Transverse colon (tissue), 4 donors: Measurements from ENCODE around the gene NEK7. TPM values are rescaled to one million over a fixed set of nuclear protein-coding genes. Genes with fewer than 3 reads are reported as not detected.

Experiments
- DNase-seq: peaks from one replicate; pipeline ENCODE4 v3.0.0-alpha.2; 2019
- H3K27ac ChIP-seq, 4 donors: fragments of 200-600 bp; sonication (generic); 2 replicates each; pipeline ENCODE4 v1.5.1; 2016 to 2018; ENCODE audit warnings: inconsistent platforms in 4 of 4
- H3K27me3 ChIP-seq: fragments of 200-600 bp; sonication (generic); 2 replicates; pipeline ENCODE4 v1.5.1; 2017; ENCODE audit warnings: inconsistent platforms
- H3K36me3 ChIP-seq, 4 donors: fragments of 200-600 bp; sonication (generic); 2 replicates each; pipeline ENCODE4 v1.5.1; 2017 to 2019; ENCODE audit warnings: inconsistent platforms in 4 of 4
- H3K4me1 ChIP-seq, 4 donors: fragments of 200-600 bp; sonication (generic); 2 replicates each; pipeline ENCODE4 v1.5.1; 2017 to 2020; ENCODE audit warnings: inconsistent platforms in 4 of 4
- H3K4me3 ChIP-seq, 4 donors: fragments of 200-600 bp; sonication (generic); 1 replicate in 1 of 4; 2 replicates in 3 of 4; pipeline versions ENCODE4 v1.5.1 to v1.6.1; 2017 to 2019; ENCODE audit warnings: inconsistent platforms in 4 of 4
- H3K9me3 ChIP-seq, 2 donors: fragments of 200-600 bp; sonication (generic); 2 replicates each; pipeline ENCODE4 v1.5.1; 2017 to 2019; ENCODE audit warnings: inconsistent platforms in 2 of 2
- EP300 ChIP-seq: sonication (generic); formaldehyde crosslinking; IDR thresholded peaks from one replicate; pipeline ENCODE4 v1.6.1; 2017; ENCODE audit warnings: antibody characterized with exemption, low read depth
- POLR2A ChIP-seq: fragments of 450-650 bp; IDR thresholded peaks from one replicate; pipeline ENCODE4 v1.6.1; 2016; ENCODE audit warnings: antibody characterized with exemption, mild to moderate bottlenecking, moderate library complexity
- POLR2AphosphoS5 ChIP-seq, 3 donors: sonication (generic); formaldehyde crosslinking; IDR thresholded peaks; one replicate each; pipeline ENCODE4 v1.6.1; 2016; ENCODE audit warnings: antibody characterized with exemption in 3 of 3
- WGBS, 2 donors: methylation state at CpG; one replicate each; pipeline ENCODE4 v1.1.5; 2018; ENCODE audit warnings: low coverage in 1 of 2; 5-methylcytosine and 5-hydroxymethylcytosine counted together
- in situ Hi-C, 4 donors: fragments of 200-750 bp; cut with MboI; loops; one replicate each; pipeline versions ENCODE4 v1.15.0 to v1.15.1; 2017; ENCODE audit warnings: low sequenced_read_pairs in 3 of 4, low pct_ligation_motif_present in 1 of 4, low pct_unique_long_range_greater_than_20kb in 1 of 4
- intact Hi-C: fragments of 100-400 bp; cut with DNase I; formaldehyde crosslinking; loops from one replicate; pipeline ENCODE4 v1.15.1; 2023; ENCODE audit warnings: low total_unique reads
- total RNA-seq, 4 donors: library from RNA; depleted of rRNA; stranded (reverse); fragments of >200 nt; gene quantifications; one replicate each; pipeline ENCODE4 v1.1.0, GENCODE V29; 2016
- TF ChIP-seq, protein P1 (sequence below), 5 experiments: fragments of 200-600 bp in 3 of 5; fragments of 450-650 bp in 2 of 5; sonication (generic) in 3 of 5; IDR thresholded peaks; 1 replicate in 2 of 5; 2 replicates in 3 of 5; pipeline ENCODE4 v1.5.1; 2016 to 2017; ENCODE audit warnings: antibody characterized with exemption in 5 of 5, inconsistent platforms in 3 of 5, mild to moderate bottlenecking in 2 of 5, moderate library complexity in 1 of 5

The NEK7 gene
- total RNA-seq, 4 donors from 2014 or later, result 40.4 to 71.0 (median 57.6) TPM

DNA sequence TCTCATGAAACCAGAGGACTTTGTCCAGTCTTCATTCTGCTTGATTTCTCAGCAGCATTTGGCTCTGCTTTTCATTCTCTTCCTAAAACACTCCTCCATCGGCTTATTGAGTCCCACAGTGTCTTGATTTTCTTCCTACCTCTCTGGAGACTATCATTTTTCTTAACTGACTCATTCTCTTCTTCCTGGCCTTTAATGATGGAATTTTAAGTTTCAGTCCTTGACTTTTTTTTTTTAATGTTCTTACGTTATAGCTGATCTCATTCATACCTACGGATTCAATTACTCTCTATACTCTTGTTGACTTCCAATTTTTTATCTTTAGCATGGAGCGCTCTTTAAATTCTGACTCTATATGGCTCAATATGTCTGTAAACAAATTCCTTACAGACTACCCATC is 111.1 kb downstream of the NEK7 start:
- Histone ChIP-seq H3K36me3 (peaks cover 0 to 6% (median 0%) of the 10 kb centered on the region in 4 donors), H3K27ac (no peak overlapping the region), H3K4me3 (no peak overlapping the region), H3K9me3 (no peaks in the 10 kb centered on the region), H3K27me3 (no peaks in the 10 kb centered on the region), H3K4me1 (peaks cover 0 to 7% (median 1%) of the 10 kb centered on the region in 4 donors)
- DNase-seq, result no peak
- intact Hi-C loops, result no loop called here
- no peak for TF ChIP-seq POLR2AphosphoS5 (IDR thresholded peaks at IDR 0.05)
- TF ChIP-seq, protein P1, sequence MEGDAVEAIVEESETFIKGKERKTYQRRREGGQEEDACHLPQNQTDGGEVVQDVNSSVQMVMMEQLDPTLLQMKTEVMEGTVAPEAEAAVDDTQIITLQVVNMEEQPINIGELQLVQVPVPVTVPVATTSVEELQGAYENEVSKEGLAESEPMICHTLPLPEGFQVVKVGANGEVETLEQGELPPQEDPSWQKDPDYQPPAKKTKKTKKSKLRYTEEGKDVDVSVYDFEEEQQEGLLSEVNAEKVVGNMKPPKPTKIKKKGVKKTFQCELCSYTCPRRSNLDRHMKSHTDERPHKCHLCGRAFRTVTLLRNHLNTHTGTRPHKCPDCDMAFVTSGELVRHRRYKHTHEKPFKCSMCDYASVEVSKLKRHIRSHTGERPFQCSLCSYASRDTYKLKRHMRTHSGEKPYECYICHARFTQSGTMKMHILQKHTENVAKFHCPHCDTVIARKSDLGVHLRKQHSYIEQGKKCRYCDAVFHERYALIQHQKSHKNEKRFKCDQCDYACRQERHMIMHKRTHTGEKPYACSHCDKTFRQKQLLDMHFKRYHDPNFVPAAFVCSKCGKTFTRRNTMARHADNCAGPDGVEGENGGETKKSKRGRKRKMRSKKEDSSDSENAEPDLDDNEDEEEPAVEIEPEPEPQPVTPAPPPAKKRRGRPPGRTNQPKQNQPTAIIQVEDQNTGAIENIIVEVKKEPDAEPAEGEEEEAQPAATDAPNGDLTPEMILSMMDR (IDR thresholded peaks at IDR 0.05), result no peak
- TF ChIP-seq POLR2A, result no peak
- no peak for TF ChIP-seq EP300
- in situ Hi-C loops, result no loop called here
- WGBS, 2 donors, result 93 to 94% methylated on average over 4 of the region's 4 CpGs

DNA sequence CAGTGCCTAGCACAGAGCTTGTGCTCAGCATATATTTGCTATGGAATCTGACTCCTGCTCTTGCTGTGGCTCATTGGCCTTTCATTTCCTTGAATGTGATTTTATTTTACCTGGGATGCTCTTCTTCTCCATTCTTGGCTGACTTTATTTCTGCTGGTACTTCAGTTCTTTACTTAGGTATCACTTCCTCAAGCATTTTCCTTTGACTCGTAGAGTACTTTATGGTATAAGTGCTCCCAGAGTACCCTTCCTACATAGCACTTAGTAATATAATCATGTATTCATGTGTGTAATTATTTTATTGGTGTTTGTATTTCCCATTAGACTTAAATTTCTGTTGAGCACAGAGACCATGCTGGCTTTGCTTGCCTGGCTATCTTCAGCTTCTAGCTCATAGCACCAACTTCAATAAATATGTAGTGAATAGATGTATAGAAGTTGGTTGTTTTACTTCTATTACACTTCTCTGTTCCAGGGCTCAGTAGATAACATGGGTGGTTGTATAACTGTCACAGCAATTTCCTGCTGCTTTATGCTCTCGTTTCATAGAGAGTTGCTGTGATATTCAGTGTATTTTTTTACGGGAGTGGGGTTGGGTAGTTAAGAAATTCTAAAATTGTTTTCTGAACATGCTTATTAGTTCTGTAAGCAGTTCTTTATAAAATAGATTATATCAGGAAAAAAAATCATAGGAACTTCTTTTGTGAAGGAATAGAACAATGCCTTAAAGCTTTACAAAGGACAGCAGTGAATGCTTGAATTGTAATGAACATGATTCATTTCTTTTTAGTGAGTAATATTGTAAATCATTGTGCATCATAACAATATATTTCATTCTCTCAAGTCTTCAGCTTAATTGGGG is 112.2 kb downstream of the NEK7 start:
- H3K36me3 ChIP-seq, result peaks cover 0 to 6% (median 0%) of the 10 kb centered on the region in 4 donors
- no peaks in the 10 kb centered on the region for H3K9me3 ChIP-seq
- TF ChIP-seq POLR2A, result no peak
- no peak overlapping the region for H3K27ac ChIP-seq
- intact Hi-C loops, result no loop called here
- peaks cover 0 to 12% (median 1%) of the 10 kb centered on the region in 4 donors for H3K4me1 ChIP-seq
- in situ Hi-C loops, result no loop called here
- H3K27me3 ChIP-seq, result no peaks in the 10 kb centered on the region
- 37 to 43% methylated on average over 3 of the region's 3 CpGs for WGBS, 2 donors
- no peak for DNase-seq
- no peak overlapping the region for H3K4me3 ChIP-seq

DNA sequence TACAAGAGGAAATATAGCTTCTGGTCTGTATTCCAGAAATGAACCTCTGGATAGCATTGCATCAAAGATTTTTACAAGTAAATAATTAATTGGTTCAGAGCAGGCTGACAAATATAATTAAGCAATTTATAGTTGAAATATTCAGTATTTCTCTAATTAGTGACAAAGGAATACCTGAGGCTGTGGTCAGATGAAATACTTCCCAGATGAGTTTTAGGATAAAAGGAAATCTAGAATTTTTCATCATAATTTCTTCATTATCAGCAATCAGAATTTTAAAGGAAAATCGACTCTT is 112.8 kb downstream of the NEK7 start:
- TF ChIP-seq, protein P1 (IDR thresholded peaks at IDR 0.05), result no peak
- TF ChIP-seq POLR2AphosphoS5 (IDR thresholded peaks at IDR 0.05) (no peak), EP300 (no peak), POLR2A (no peak)
- peaks cover 0 to 5% (median 0%) of the 10 kb centered on the region in 4 donors for H3K36me3 ChIP-seq
- H3K27me3 ChIP-seq, result no peaks in the 10 kb centered on the region
- no peaks in the 10 kb centered on the region for H3K9me3 ChIP-seq
- H3K4me3 ChIP-seq, result no peak overlapping the region
- WGBS, 2 donors, result 79 to 84% methylated on average over 1 of the region's 1 CpG
- intact Hi-C loops, result no loop called here
- H3K4me1 ChIP-seq, result peaks cover 0 to 12% (median 1%) of the 10 kb centered on the region in 4 donors
- H3K27ac ChIP-seq, result no peak overlapping the region
- DNase-seq, result no peak
- in situ Hi-C loops, result no loop called here

DNA sequence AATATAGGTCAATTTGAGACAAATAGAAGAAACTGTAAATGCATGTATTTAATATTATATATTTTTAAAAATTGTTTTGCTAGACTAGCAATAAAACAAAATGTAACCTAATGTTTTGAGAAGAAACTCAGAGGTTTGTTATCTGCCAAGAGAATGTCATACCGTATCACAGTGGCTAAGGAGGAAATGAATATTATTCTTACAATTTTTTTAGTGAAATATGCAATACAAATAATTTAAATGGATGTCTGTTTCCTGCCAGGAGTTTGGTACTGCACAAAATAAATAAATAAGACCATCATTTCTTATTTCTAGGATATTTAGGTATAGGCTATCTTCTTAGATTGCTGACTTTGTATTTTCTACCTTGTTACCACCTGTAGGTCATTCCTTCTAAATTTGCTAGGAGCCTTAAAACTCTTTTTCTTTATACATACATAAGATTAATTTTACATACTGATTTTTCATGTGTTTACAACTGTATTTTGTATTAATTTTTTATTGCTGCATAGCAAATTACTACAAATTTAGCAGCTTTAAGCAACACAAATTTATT is 113.6 kb downstream of the NEK7 start:
- 94 to 100% methylated on average over 1 of the region's 1 CpG for WGBS, 2 donors
- intact Hi-C loops (no loop called here), in situ Hi-C loops (no loop called here)
- no peak overlapping the region for H3K27ac ChIP-seq
- H3K36me3 ChIP-seq, result no peaks in the 10 kb centered on the region
- peaks cover 0 to 12% (median 1%) of the 10 kb centered on the region in 4 donors for H3K4me1 ChIP-seq
- H3K4me3 ChIP-seq, result no peak overlapping the region
- DNase-seq, result no peak
- H3K9me3 ChIP-seq, result no peaks in the 10 kb centered on the region
- no peak for TF ChIP-seq EP300
- no peak for TF ChIP-seq POLR2A
- no peak for TF ChIP-seq POLR2AphosphoS5 (IDR thresholded peaks at IDR 0.05)
- TF ChIP-seq, protein P1 (IDR thresholded peaks at IDR 0.05), result no peak
- no peaks in the 10 kb centered on the region for H3K27me3 ChIP-seq
